ENCODE data around the gene POLH.
"Not testable (repeated sequence)": the region's sequence is repeated elsewhere in the genome, so short reads cannot be mapped to it uniquely, and the experiment has no call there.

Gene POLH

GRCh38 chr6:43579171-43579570 is 3.2 kb downstream of the POLH start:
- POLR2A ChIA-PET: no interaction called here
- CTCF ChIA-PET: interaction anchor here (1.0 kb wide), 1 partner anchor 9 kb away, joined by 3 read pairs; no protein-coding TSS in a partner anchor
- DNase-seq (ENCODE audit: extremely low spot score): no peak
- TF ChIP-seq CTCF (IDR thresholded peaks at IDR 0.05; ENCODE audit: control extremely low read depth, extremely low read depth, low read depth, missing control alignments): no peak

DNA sequence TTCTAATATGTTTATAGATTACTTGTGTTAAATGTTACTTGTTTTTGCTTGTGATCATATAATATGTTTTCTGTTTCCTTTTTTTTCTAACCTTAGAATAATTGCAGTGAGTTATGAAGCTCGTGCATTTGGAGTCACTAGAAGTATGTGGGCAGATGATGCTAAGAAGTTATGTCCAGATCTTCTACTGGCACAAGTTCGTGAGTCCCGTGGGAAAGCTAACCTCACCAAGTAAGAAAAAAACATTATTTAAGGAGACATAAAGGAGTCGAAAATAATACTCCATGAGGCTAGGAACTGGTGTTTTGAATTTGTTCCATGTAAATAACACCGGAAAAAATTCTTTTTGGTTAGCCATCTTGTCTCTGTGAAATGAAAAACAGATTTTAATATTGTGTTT is 6.9 kb downstream of the POLH start:
- CTCF ChIA-PET: interaction anchor here (0.9 to 2.0 kb wide), 3 partner anchors 12 to 25 kb away, joined by 3 to 12 read pairs (median 3); no protein-coding TSS in a partner anchor
- TF ChIP-seq CTCF (IDR thresholded peaks at IDR 0.05; ENCODE audit: control extremely low read depth, extremely low read depth, low read depth, missing control alignments): no peak
- POLR2A ChIA-PET: no interaction called here
- no peak for DNase-seq (ENCODE audit: extremely low spot score)

DNA sequence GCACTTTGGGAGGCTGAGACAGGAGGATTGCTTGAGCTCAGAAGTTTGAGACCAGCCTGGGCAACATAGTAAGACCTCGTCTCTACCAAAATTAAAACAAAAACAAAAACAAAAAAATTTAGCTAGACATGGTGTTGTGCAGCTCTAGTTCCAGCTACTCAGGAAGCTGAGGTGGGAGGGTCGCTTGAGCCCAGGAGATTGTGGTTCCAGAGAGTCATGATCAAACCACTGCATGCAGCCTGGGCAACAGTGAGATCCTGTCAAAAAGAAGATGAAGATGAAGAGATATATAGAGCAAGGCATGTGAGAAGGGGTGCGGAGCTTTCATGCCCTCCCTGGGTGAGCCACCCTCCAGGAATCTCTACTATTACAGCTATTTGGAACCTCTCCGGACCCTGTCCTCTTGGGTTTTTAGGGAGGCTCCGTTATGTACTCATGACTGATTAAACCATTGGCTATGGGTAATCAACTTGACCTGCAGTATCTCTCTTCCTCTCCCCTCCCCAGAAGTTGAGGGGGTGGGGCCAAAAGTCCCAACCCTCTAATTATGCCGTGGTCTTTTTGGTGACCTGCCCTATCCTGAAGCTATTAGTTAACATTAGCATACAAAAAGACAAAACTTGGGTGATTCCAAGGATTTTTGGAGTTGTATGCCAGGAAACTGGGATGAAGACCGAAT is 9.0 kb downstream of the POLH start:
- TF ChIP-seq CTCF (IDR thresholded peaks at IDR 0.05; ENCODE audit: control extremely low read depth, extremely low read depth, low read depth, missing control alignments): no peak
- POLR2A ChIA-PET: no interaction called here
- no peak for DNase-seq (ENCODE audit: extremely low spot score)
- CTCF ChIA-PET: interaction anchor here (0.8 to 1.8 kb wide), 4 partner anchors 12 to 78 kb away, joined by 3 to 8 read pairs (median 4); no protein-coding TSS in a partner anchor

DNA sequence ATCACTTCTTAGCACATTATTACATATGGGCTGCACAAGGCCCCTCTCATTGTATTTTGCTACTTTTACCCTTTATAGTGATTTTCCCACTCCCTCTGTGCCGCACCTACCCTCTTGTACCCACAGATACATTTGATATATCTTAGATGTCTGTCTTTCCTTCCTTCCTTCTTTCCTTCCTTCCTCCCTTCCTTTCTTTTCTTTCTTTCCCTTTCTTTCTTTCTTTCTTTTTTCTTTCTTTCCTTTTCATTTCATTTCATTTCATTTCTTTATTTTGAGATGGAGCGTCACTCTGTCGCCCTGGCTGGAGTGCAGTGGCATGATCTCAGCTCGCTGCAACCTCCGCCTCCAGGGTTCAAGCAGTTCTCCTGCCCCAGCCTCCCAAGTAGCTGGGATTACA is 12.2 kb downstream of the POLH start:
- TF ChIP-seq CTCF (IDR thresholded peaks at IDR 0.05; ENCODE audit: control extremely low read depth, extremely low read depth, low read depth, missing control alignments): no peak
- no peak for DNase-seq (ENCODE audit: extremely low spot score)
- POLR2A ChIA-PET: no interaction called here
- CTCF ChIA-PET: interaction anchor here (1.5 to 2.0 kb wide), 2 partner anchors 9 to 20 kb away, joined by 3 to 11 read pairs; no protein-coding TSS in a partner anchor

- DNase-seq (ENCODE audit: extremely low spot score); POLR2A ChIA-PET: not testable (repeated sequence)
- CTCF ChIA-PET: interaction anchor here (1.5 to 1.6 kb wide), 2 partner anchors 13 to 21 kb away, joined by 4 read pairs; no protein-coding TSS in a partner anchor
Measured at GRCh38 chr6:43589564-43589963, 13.6 kb downstream of the POLH start.

- DNase-seq (ENCODE audit: extremely low spot score): no peak
- TF ChIP-seq CTCF (IDR thresholded peaks at IDR 0.05; ENCODE audit: control extremely low read depth, extremely low read depth, low read depth, missing control alignments): no peak
- ChIA-PET POLR2A (no interaction called here), CTCF (interaction anchor here (1.1 to 4.1 kb wide), 3 partner anchors 10 to 485 kb away, joined by 3 to 23 read pairs (median 4); no protein-coding TSS in a partner anchor)
Measured at GRCh38 chr6:43593938-43594337, 18.0 kb downstream of the POLH start.

GRCh38 chr6:43600595-43600994 is 24.6 kb downstream of the POLH start:
- POLR2A ChIA-PET: no interaction called here
- CTCF ChIA-PET: interaction anchor here (1.3 to 1.7 kb wide), 2 partner anchors 7 to 8 kb away, joined by 3 to 6 read pairs; no protein-coding TSS in a partner anchor
- no peak for DNase-seq (ENCODE audit: extremely low spot score)
- no peak for TF ChIP-seq CTCF (IDR thresholded peaks at IDR 0.05; ENCODE audit: control extremely low read depth, extremely low read depth, low read depth, missing control alignments)
